GM19455 (cell line): ENCODE measurements around the gene GNB5.

ENCODE experiments used
- ATAC-seq: cut with Tn5 transposase; IDR thresholded peaks from one replicate; pipeline ENCODE4 v1.9.1; 2021; ENCODE audit not compliant: unreplicated experiment

The GNB5 gene

DNA sequence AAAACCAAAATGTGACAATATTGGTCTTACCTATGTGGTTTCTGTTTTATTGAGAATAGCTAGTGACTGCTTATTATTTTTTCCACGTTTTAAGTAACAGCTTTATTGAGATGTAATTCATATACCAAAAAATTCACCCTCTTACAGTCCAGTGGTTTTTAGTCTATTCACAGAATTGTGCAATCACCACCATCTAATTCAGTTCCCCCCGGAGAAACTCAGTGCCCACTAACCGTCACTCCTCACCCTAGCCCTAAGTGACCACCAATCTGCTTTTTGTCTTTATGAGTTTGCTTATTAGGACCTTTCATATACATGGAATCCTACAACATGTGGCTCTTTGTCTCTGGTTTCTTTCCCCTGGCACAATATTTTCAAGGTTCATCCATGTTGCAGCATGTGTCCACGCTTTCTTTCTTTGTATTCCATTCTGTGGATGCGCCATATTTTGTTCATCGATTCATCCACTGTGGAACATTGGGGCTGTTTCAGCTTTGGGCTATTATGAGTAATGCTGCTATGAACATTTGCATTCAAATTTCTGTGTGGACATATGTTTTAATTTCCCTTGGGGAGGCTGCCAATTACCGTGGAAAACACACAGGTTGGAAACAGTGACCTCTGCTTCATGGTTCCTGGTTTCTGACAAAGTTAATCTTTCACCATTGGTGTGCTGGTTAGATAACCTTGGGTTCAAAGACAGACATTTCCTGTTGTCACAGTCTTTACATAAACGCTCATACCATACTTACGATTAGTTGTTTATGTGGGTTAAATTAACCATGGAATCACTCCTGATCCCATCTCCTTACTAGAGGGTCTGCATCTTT, 75.4 kb downstream of the GNB5 start:
- ATAC-seq = no peak

DNA sequence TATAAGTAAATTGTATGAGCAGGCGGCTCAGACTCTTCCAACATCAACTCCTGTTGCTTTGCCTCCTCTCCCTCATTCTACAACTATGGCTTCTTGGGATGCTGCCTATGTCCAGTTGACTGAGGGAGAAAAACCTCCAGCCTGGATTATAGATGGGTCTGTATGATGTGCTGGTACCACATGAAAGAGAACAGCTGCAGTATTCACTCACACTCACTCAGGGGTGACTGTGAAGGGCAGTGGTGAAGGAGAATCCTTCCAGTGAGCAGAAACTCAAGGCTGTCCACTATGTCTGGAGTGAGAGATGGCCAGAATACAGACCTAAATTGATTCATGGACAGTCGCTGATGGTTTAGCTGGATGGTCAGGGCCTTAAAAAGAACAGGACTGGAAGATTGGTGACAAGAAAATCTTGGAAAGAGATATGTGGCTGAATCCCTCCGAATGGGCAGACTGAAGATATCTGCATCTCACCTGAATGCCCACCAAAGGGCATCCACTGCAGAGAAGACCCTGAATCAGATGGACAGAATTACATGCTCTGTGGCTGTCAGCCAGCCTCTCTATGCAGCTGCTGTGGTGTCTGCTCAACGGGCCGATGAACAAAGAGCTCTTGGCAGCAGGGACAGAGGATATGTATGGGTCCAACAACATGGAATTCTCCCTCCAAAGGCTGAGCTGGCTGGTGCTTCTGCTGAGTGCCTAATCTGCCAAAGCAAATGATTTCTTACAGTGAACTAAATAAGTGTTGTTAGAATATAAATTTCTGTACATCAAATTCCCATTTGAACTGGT, 76.7 kb downstream of the GNB5 start:
- ATAC-seq = no peak

DNA sequence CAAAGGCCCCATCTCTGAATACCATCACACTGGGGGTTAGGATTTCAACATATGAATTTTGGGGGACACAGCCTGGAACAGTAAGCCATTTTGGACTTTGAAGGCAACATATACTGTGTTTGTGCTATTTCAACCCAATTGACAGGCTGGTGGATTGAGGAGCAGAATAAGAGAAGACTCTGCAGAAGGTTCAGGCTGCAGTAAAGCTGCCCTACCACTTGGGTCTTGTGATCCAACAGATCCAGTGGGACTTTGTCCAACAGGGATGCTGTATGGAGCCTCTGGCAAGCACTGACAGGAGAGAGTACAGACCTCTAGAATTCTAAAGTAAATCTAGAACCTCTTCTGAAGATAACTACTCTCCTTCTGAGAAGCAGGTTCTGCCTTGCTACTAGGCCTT, 77.5 kb downstream of the GNB5 start:
- ATAC-seq = no peak

GRCh38 chr15:52113235-52113634, 78.0 kb downstream of the GNB5 start:
- no peak for ATAC-seq

DNA sequence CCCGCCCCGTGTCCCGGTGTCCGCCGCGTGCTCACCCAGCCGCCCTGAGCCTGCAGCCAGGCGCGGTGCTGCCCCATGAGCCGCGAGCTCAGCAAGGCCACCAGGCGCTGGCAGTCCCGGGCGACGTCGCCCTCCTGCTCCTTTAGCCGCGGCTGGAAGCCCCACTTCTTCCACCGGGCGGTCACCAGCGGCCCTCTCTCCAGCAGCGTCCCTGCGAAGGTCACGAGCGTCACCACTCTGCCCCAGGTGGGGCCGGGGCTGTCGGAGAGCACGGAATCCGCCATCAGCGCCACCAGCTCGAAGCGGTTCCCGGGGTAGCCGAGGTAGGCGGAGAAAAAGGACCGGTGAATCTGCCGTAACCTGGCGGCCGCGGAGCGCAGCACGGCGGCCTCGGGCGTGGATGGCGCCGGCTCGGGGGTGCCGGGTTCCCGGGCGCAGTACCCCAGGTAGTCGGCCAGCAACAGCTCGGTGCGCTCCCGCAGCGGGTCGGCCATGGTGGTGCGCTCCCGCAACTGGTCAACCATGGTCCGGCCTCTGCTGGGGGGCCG, 78.9 kb downstream of the GNB5 start:
- ATAC-seq = no peak

GRCh38 chr15:52111517-52112202, 79.5 kb downstream of the GNB5 start:
- ATAC-seq = no peak

GRCh38 chr15:52109559-52110451, 81.4 kb downstream of the GNB5 start:
- no peak for ATAC-seq

- ATAC-seq = no peak
Measured at GRCh38 chr15:52107238-52107637, 84.0 kb downstream of the GNB5 start.

DNA sequence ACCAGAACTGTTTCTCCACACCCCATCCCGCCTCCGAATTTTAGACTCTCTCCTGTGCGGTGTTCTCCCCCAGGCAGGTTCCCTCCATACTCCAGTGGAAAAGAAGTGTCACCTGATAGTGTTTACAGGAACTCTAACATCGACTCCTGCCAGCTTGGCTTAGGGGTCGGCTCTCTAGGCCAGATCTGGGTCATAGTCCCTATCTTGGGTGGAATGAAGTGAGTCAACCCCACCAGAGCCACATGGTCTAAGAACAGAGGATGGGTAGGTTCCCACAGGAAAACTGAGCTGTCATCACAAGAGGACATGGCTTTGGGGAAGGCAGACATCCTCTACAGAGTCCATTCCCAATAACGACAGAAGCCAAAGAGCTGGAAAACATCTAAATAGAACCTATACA, 84.6 kb downstream of the GNB5 start:
- ATAC-seq = no peak

- no peak for ATAC-seq
Measured at GRCh38 chr15:52105846-52106245, 85.3 kb downstream of the GNB5 start.

GRCh38 chr15:52104532-52105004, 86.6 kb downstream of the GNB5 start:
- ATAC-seq = no peak

DNA sequence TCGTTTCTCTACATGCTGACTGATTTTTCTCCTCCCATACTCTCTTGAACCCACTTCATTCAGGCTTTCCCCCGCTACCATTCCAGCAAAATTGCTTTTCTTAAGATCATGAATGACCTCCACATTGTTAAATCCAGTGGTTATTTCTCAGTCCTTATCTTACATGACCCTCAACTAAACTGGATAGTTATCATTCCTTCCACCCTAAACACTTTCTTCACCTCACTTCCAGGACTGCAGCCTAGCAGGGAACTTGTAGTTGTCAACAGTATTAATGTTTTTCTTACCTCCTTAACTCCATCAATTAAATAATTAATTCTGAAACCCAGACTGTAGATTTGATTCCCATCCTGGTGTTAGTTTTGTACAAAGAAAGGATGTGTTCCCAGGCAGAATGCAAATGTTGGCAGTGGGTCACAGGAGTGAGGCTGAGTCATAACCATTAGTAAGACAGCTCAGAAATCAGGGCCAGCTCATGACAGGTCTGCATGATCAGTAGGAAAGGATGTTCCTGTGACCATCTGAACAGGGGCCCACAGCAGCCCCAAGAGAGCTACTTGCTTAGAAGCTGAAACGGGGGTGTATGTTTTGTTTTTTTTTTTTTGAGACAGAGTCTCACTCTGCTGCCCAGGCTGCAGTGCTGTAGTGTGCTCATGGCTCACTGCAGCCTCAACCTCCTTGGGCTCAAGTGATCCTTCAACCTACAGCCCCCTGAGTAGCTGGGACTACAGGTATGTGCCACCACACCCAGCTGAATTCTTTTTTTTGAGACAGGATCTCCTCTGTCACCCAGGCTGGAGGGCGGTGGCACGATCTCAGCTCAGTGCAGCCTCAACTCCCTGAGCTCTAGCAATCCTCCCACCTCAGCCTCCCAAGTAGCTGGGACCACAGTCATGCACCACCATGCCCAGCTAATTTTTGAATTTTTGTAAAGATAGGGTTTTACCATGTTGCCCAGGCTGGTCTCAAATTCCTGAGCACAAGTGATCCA, 87.7 kb downstream of the GNB5 start:
- ATAC-seq = peak; percentile 68

DNA sequence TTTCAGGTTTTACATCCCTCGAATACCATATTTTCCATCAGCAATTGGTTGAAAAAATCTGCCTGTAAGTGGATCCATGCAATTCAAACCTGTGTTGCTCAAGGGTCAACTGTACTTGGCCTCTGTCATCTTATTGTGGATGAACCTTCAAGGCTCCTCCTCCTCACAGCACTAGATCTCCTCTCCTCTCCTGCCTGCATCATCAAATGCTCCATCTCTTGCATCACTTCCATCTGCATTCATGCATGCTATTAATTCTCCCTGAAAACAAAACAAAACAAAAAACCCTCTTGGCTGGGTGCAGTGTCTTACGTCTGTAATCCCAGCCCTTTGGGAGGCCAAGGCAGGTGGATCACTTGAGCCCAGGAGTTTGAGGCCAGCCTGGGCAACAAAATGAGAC, 88.7 kb downstream of the GNB5 start:
- ATAC-seq = no peak

GRCh38 chr15:52101542-52102323, 89.5 kb downstream of the GNB5 start:
- ATAC-seq = no peak

DNA sequence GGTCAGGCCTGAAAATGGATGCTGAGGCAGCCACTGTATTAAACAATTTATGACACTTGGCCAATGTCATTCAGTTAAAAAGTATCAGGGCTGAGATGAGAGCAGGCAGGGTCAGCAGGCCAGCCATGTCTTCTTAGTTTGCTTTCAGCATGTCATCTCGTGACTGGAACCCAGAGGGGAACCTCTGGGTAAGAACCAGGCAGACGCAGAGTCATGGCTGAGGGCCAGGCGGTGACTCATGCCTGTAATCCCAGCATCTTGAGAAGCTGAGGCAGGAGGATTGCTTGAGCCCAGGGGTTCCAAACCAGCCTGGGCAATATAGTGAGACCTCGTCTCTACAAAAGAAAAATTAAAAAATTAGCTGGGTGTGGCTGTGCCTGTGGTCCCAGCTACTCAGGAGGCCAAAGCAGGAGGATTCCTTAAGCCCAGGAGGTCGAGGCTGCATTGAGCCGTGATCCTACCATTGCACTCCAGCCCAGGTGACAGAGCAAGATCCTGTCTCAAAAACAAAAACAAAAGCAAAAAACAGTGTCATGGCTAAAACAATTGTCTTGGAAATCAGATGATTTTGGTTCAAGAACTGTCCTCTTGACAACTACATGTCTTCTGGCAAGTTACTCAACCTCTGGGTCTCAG, 90.3 kb downstream of the GNB5 start:
- no peak for ATAC-seq

- no peak for ATAC-seq
Measured at GRCh38 chr15:52099651-52100272, 91.4 kb downstream of the GNB5 start.

- no peak for ATAC-seq
Measured at GRCh38 chr15:52098323-52098722, 92.9 kb downstream of the GNB5 start.
